Left ventricle myocardium inferior (tissue), 1 donor: ENCODE measurements around the gene ZNF275. TPM values are rescaled to one million over a fixed set of nuclear protein-coding genes. Genes with fewer than 3 reads are reported as not detected.
A peak's percentile ranks its signal among the peaks of the same experiment; 100 is the strongest.

Experiments used
- DNase-seq: peaks from one replicate; pipeline ENCODE4 v3.0.0-alpha.2; 2020
- H3K27ac ChIP-seq: fragments of 200-600 bp; replicated peaks from 2 replicates; pipeline ENCODE4 v1.8.0; 2021
- H3K27me3 ChIP-seq: fragments of 200-600 bp; 2 replicates; pipeline ENCODE4 v1.8.0; 2021; ENCODE audit warnings: low read depth
- H3K36me3 ChIP-seq: fragments of 200-600 bp; 2 replicates; pipeline ENCODE4 v1.8.0; 2021
- H3K4me1 ChIP-seq: fragments of 200-600 bp; 2 replicates; pipeline ENCODE4 v1.8.0; 2021
- H3K4me3 ChIP-seq: fragments of 200-600 bp; 2 replicates; pipeline ENCODE4 v1.8.0; 2021; ENCODE audit warnings: mild to moderate bottlenecking, moderate library complexity
- H3K9me3 ChIP-seq: fragments of 200-600 bp; replicated peaks from 2 replicates; pipeline ENCODE4 v1.8.0; 2021
- intact Hi-C: fragments of 100-400 bp; cut with micrococcal nuclease; formaldehyde crosslinking; loops from one replicate; pipeline ENCODE4 v1.11.0; 2022
- total RNA-seq: library from RNA; stranded (reverse); fragmentation: NEBNext Ultra II Directional; extraction: Animal tissue kit (Norgen Biotek cat#: 25700); gene quantifications from one replicate; pipeline ENCODE4 v1.2.1, GENCODE V29; 2021
- TF ChIP-seq, protein P1 (sequence below): fragments of 200-600 bp; IDR thresholded peaks from 2 replicates; pipeline ENCODE4 v1.8.0; 2021; ENCODE audit warnings: antibody characterized with exemption, mild to moderate bottlenecking, borderline replicate concordance
- donor health status: DM: no; HTN: yes; CAD: no; lungs with severe emphysema.

The ZNF275 gene
- total RNA-seq, 1 donor from 2014 or later = 6.4 TPM

GRCh38 chrX:153400146-153401132, 66.5 kb downstream of the ZNF275 start:
- TF ChIP-seq, protein P1, sequence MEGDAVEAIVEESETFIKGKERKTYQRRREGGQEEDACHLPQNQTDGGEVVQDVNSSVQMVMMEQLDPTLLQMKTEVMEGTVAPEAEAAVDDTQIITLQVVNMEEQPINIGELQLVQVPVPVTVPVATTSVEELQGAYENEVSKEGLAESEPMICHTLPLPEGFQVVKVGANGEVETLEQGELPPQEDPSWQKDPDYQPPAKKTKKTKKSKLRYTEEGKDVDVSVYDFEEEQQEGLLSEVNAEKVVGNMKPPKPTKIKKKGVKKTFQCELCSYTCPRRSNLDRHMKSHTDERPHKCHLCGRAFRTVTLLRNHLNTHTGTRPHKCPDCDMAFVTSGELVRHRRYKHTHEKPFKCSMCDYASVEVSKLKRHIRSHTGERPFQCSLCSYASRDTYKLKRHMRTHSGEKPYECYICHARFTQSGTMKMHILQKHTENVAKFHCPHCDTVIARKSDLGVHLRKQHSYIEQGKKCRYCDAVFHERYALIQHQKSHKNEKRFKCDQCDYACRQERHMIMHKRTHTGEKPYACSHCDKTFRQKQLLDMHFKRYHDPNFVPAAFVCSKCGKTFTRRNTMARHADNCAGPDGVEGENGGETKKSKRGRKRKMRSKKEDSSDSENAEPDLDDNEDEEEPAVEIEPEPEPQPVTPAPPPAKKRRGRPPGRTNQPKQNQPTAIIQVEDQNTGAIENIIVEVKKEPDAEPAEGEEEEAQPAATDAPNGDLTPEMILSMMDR = peak; percentile 63
- intact Hi-C loops = no loop called here
- H3K27me3 ChIP-seq = no peaks in the 10 kb centered on the region

DNA sequence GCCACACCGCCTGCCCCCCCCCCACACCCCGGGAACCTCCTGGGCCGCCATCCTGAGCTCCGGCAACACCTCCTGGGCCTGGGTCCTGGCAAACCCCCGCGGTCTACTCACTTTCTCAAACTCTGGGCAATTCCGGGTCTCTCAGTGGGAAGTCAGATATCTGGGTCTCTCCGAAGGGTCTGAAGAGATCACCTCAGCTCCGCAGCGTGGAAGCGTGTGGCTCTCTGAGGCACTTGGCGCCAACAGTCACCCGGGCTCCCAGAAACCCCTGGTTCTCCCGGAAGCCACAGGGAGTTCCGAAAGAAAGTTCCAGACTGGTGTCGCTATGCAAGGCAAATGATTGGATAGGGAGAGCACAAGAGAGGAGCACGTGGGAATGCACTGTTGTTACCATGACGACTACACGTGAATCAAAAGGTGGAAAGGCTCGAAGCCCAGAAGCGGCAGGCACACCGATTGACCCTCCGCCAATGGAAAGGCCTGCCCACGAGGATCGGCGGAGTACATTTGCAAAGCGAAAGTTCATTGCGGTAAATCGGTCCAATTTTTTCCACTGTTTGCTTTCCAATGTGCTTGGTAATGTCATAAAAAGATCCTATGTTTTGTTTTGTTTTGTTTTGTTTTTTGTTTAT, 67.3 kb downstream of the ZNF275 start, which contains the start of gene PNMA6E:
Gene PNMA6E (minus strand): TSS at position 218 of the 632 bp plus-strand sequence. CDS start 2,501 bp downstream, outside the sequence.
- Histone ChIP-seq H3K27me3 (no peaks in the 10 kb centered on the region), H3K4me3 (no peak within 1 kb of the TSS), H3K9me3 (no peaks in the 10 kb centered on the region), H3K27ac (no peak within 1 kb of the TSS), H3K36me3 (no peaks in the 10 kb centered on the region), H3K4me1 (no peaks in the 10 kb centered on the region)
- intact Hi-C loops = no loop called here
- DNase-seq = no peak
- TF ChIP-seq, protein P1 = no peak

More at GRCh38 chrX:153400146-153401132, 66.5 kb downstream of the ZNF275 start:
- no peaks in the 10 kb centered on the region for H3K4me1 ChIP-seq
- no peak for DNase-seq
- H3K36me3 ChIP-seq = no peaks in the 10 kb centered on the region
- H3K9me3 ChIP-seq = no peaks in the 10 kb centered on the region
- H3K4me3 ChIP-seq = no peak overlapping the region
- no peak overlapping the region for H3K27ac ChIP-seq

Other genes starting within 250 kb of the ZNF275 start
- gene MAGEA1, start 154.9 kb upstream of the ZNF275 start, total RNA-seq = not detected
- not detected for gene PNMA6F, start 12.4 kb upstream of the ZNF275 start, total RNA-seq
- not detected for gene PNMA6E, start 67.2 kb downstream of the ZNF275 start, total RNA-seq
- 0.49 TPM for gene ZFP92, start 77.3 kb downstream of the ZNF275 start, total RNA-seq
- gene TREX2, start 111.9 kb downstream of the ZNF275 start, total RNA-seq = not detected
- 17.0 TPM for gene HAUS7, start 136.4 kb downstream of the ZNF275 start, total RNA-seq
- 84.3 TPM for gene BGN, start 160.8 kb downstream of the ZNF275 start, total RNA-seq
- gene ATP2B3, start 183.5 kb downstream of the ZNF275 start, total RNA-seq = not detected